ENCODE data around the gene CCR4. TPM values are rescaled to one million over a fixed set of nuclear protein-coding genes. Genes with fewer than 3 reads are reported as not detected.
A peak's percentile ranks its signal among the peaks of the same experiment; 100 is the strongest.

Gene CCR4
- total and polyA plus RNA-seq, 2 of the 4 experiments (the other 2 are of a cell fraction), result not detected

DNA sequence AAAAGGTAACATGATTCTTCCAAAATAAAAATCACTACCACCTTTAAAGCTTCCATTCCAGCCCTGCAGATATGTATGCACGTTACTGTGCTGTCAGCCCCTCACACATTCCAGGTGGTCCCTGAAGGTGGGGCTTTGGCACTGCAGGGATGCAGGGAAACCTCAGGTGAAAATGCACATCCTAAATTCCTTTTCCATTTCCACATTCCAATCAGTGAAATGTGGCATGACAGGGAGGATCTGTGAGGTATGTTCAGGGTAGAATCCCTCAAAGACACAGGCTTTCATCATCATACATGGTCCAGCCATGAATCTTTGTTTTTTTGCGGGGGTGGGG lies 45.3 kb downstream of the CCR4 start:
- no peak overlapping the region for H3K27ac ChIP-seq (ENCODE audit: insufficient read depth, low read length)
- no peaks in the 10 kb centered on the region for H3K79me1 ChIP-seq (ENCODE audit: low read depth in 1 of 2, low read length in 2 of 2)
- dilution Hi-C loops (cut with HindIII; ENCODE audit: low sequenced_read_pairs, unreplicated experiment), result no loop called here
- no peak overlapping the region for H2AK9ac ChIP-seq (replicated peaks; ENCODE audit: low read depth, low read length, poor library complexity)
- H3K9me3 ChIP-seq (ENCODE audit: control insufficient read depth, insufficient read depth, low read length), result no peaks in the 10 kb centered on the region
- no peak overlapping the region for H2AK5ac ChIP-seq (ENCODE audit: low read depth, low read length)
- no peak overlapping the region for H3K4ac ChIP-seq (ENCODE audit: low read depth, low read length)
- H4K91ac ChIP-seq (ENCODE audit: insufficient read depth, low read depth, low read length), result no peak overlapping the region
- no CpG with 5 or more reads among the region's 2 CpGs for WGBS, 2 experiments (ENCODE audit: extremely low coverage in 2 of 2, insufficient read length in 1 of 2)
- no peak overlapping the region for H3K23ac ChIP-seq (ENCODE audit: low read depth, low read length)
- in situ Hi-C loops (cut with MboI; ENCODE audit: low sequenced_read_pairs), result no loop called here
- ATAC-seq (ENCODE audit: low read depth) (no peak), DNase-seq (no peak)
- H3K9ac ChIP-seq (ENCODE audit: low read depth, low read length), result no peak overlapping the region
- no peak overlapping the region for H2BK20ac ChIP-seq (ENCODE audit: low read depth, low read length)
- no peak overlapping the region for H3K56ac ChIP-seq (ENCODE audit: extremely low read depth, insufficient read depth, low read length)
- no peaks in the 10 kb centered on the region for H3K4me1 ChIP-seq (ENCODE audit: control insufficient read depth, insufficient read depth, low read length)
- H2AFZ ChIP-seq (replicated peaks; ENCODE audit: low read length, poor library complexity), result no peak overlapping the region
- BruUV-seq (replicated peaks), result TSS peak; percentile 55
- H3K4me2 ChIP-seq (ENCODE audit: low read depth, low read length), result no peak overlapping the region
- H4K8ac ChIP-seq (ENCODE audit: low read depth in 2 of 2, low read length in 2 of 2), result no peak overlapping the region
- no peak overlapping the region for H3K4me3 ChIP-seq (ENCODE audit: insufficient read depth, low read depth, low read length)
- no peak for TF ChIP-seq POLR2A (IDR thresholded peaks at IDR 0.05; ENCODE audit: low read depth, low read length)
- no peak for TF ChIP-seq NFE2L2 (IDR thresholded peaks at IDR 0.05; ENCODE audit: low read depth, low read length)
- no peak for TF ChIP-seq MXI1 (IDR thresholded peaks at IDR 0.05; ENCODE audit: borderline replicate concordance, low read depth, low read length)
- TF ChIP-seq CHD1 (IDR thresholded peaks at IDR 0.05; ENCODE audit: low read depth, low read length), result no peak
- TF ChIP-seq, protein P1, sequence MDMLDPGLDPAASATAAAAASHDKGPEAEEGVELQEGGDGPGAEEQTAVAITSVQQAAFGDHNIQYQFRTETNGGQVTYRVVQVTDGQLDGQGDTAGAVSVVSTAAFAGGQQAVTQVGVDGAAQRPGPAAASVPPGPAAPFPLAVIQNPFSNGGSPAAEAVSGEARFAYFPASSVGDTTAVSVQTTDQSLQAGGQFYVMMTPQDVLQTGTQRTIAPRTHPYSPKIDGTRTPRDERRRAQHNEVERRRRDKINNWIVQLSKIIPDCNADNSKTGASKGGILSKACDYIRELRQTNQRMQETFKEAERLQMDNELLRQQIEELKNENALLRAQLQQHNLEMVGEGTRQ (IDR thresholded peaks at IDR 0.05; ENCODE audit: low read depth, low read length), result no peak
- no peak for TF ChIP-seq RFX5 (IDR thresholded peaks at IDR 0.05; ENCODE audit: low read depth, low read length)
- no peak for TF ChIP-seq BHLHE40 (IDR thresholded peaks at IDR 0.05; ENCODE audit: low read depth, low read length)
- TF ChIP-seq, protein P2, sequence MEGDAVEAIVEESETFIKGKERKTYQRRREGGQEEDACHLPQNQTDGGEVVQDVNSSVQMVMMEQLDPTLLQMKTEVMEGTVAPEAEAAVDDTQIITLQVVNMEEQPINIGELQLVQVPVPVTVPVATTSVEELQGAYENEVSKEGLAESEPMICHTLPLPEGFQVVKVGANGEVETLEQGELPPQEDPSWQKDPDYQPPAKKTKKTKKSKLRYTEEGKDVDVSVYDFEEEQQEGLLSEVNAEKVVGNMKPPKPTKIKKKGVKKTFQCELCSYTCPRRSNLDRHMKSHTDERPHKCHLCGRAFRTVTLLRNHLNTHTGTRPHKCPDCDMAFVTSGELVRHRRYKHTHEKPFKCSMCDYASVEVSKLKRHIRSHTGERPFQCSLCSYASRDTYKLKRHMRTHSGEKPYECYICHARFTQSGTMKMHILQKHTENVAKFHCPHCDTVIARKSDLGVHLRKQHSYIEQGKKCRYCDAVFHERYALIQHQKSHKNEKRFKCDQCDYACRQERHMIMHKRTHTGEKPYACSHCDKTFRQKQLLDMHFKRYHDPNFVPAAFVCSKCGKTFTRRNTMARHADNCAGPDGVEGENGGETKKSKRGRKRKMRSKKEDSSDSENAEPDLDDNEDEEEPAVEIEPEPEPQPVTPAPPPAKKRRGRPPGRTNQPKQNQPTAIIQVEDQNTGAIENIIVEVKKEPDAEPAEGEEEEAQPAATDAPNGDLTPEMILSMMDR (conservative IDR thresholded peaks at IDR 0.05; ENCODE audit: low read depth, low read length), result no peak
- TF ChIP-seq RCOR1 (IDR thresholded peaks at IDR 0.05; ENCODE audit: insufficient replicate concordance, low read length), result no peak
- no peak for TF ChIP-seq MAFK (IDR thresholded peaks at IDR 0.05; ENCODE audit: low read depth, low read length)
- no peak for TF ChIP-seq FOS (IDR thresholded peaks at IDR 0.05; ENCODE audit: low read depth, low read length)
- TF ChIP-seq MAZ (IDR thresholded peaks at IDR 0.05; ENCODE audit: borderline replicate concordance, low read depth, low read length), result no peak
- TF ChIP-seq RAD21 (IDR thresholded peaks at IDR 0.05; ENCODE audit: low read length), result no peak
- no peak for TF ChIP-seq SMC3 (IDR thresholded peaks at IDR 0.05; ENCODE audit: low read depth, low read length)
- TF ChIP-seq, protein P3, sequence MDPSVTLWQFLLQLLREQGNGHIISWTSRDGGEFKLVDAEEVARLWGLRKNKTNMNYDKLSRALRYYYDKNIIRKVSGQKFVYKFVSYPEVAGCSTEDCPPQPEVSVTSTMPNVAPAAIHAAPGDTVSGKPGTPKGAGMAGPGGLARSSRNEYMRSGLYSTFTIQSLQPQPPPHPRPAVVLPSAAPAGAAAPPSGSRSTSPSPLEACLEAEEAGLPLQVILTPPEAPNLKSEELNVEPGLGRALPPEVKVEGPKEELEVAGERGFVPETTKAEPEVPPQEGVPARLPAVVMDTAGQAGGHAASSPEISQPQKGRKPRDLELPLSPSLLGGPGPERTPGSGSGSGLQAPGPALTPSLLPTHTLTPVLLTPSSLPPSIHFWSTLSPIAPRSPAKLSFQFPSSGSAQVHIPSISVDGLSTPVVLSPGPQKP (IDR thresholded peaks at IDR 0.05; ENCODE audit: borderline replicate concordance, low read depth, low read length), result no peak
- no peak for TF ChIP-seq CEBPB (IDR thresholded peaks at IDR 0.05; ENCODE audit: low read depth, low read length)
- POLR2A ChIA-PET (ENCODE audit: unreplicated experiment), result no interaction called here
- H3K18ac ChIP-seq (ENCODE audit: low read depth, low read length), result no peak overlapping the region
- no peak overlapping the region for H2BK5ac ChIP-seq (ENCODE audit: low read depth, low read length, poor library complexity, severe bottlenecking)
- H2BK120ac ChIP-seq (ENCODE audit: low read depth, low read length), result no peak overlapping the region
- H3K9me1 ChIP-seq (ENCODE audit: insufficient read depth, low read length), result no peaks in the 10 kb centered on the region; the same call in 1 of the 2 replicates
- peaks cover 13% of the 10 kb centered on the region for H3K36me3 ChIP-seq (ENCODE audit: control insufficient read depth, insufficient read depth, low read length)
- H3K14ac ChIP-seq (replicated peaks; ENCODE audit: low read depth, low read length), result no peak overlapping the region
- H4K20me1 ChIP-seq (ENCODE audit: insufficient read depth, low read length), result no peaks in the 10 kb centered on the region
- no peak overlapping the region for H4K5ac ChIP-seq (ENCODE audit: low read depth, low read length)
- CTCF ChIA-PET, result no interaction called here
- H3K27me3 ChIP-seq (ENCODE audit: control insufficient read depth, insufficient read depth, low read length), result no peaks in the 10 kb centered on the region
- H2BK15ac ChIP-seq (ENCODE audit: low read depth, low read length), result no peak overlapping the region
- intact Hi-C loops (cut with micrococcal nuclease), result no loop called here
